CD14-positive monocyte (primary cell): ENCODE results near the gene BTBD3. TPM values are rescaled to one million over a fixed set of nuclear protein-coding genes. Genes with fewer than 3 reads are reported as not detected.

Source experiments
- DNase-seq, 3 donors: peaks; one replicate each; pipeline ENCODE4 v3.0.0-alpha.2; 2011 to 2022
- H2AFZ ChIP-seq: 2 replicates; pipeline ENCODE4 v1.6.0; 2012; ENCODE audit warnings: mild to moderate bottlenecking, low read depth, low read length, inconsistent platforms; ENCODE audit not compliant: insufficient read depth, poor library complexity, severe bottlenecking
- H3K27ac ChIP-seq, 2 donors: 1 replicate in 1 of 2; 2 replicates in 1 of 2; pipeline ENCODE4 v1.5.1; 2012 to 2013; ENCODE audit warnings: low read length in 2 of 2, control low read depth in 1 of 2, inconsistent platforms in 1 of 2, low read depth in 1 of 2, mild to moderate bottlenecking in 1 of 2
- H3K27me3 ChIP-seq, 2 donors: one replicate each; pipeline versions ENCODE4 v1.6.0 to v1.6.1; 2011 to 2013; ENCODE audit warnings: low read length in 2 of 2; ENCODE audit not compliant: control insufficient read depth in 2 of 2, insufficient read depth in 2 of 2
- H3K36me3 ChIP-seq, 2 donors: replicated peaks in 1 of 2; 1 replicate in 1 of 2; 2 replicates in 1 of 2; pipeline versions ENCODE4 v1.5.1 to v1.6.1; 2012 to 2013; ENCODE audit warnings: low read length in 2 of 2, control low read depth in 1 of 2, inconsistent platforms in 1 of 2, mild to moderate bottlenecking in 1 of 2; ENCODE audit not compliant: insufficient read depth in 2 of 2, control insufficient read depth in 1 of 2
- H3K4me1 ChIP-seq, 2 donors: 1 replicate in 1 of 2; 2 replicates in 1 of 2; pipeline versions ENCODE4 v1.5.1 to v1.6.1; 2012 to 2013; ENCODE audit warnings: low read length in 2 of 2, control low read depth in 1 of 2, inconsistent platforms in 1 of 2, mild to moderate bottlenecking in 1 of 2, moderate library complexity in 1 of 2; ENCODE audit not compliant: insufficient read depth in 2 of 2, control insufficient read depth in 1 of 2
- H3K4me2 ChIP-seq: replicated peaks from 2 replicates; pipeline ENCODE3; 2012; ENCODE audit warnings: low read length, moderate library complexity, mild to moderate bottlenecking; ENCODE audit not compliant: poor library complexity, severe bottlenecking; ENCODE audit errors: extremely low read depth
- H3K4me3 ChIP-seq, 3 experiments: fragments of 200-600 bp in 1 of 3; sonication (generic) in 1 of 3; replicated peaks in 1 of 3; 1 replicate in 2 of 3; 2 replicates in 1 of 3; pipeline ENCODE4 v1.5.1; 2011 to 2013; ENCODE audit warnings: low read length in 3 of 3, mild to moderate bottlenecking in 3 of 3, control low read depth in 2 of 3, low read depth in 2 of 3, inconsistent platforms in 1 of 3, moderate library complexity in 1 of 3
- H3K79me2 ChIP-seq: 2 replicates; pipeline ENCODE4 v1.6.0; 2012; ENCODE audit warnings: mild to moderate bottlenecking, control low read depth, inconsistent platforms, low read length, moderate library complexity; ENCODE audit not compliant: insufficient read depth
- H3K9ac ChIP-seq: 2 replicates; pipeline ENCODE4 v1.6.0; 2017; ENCODE audit warnings: low read length, mild to moderate bottlenecking; ENCODE audit not compliant: insufficient read depth, poor library complexity, severe bottlenecking
- H3K9me3 ChIP-seq, 2 donors: replicated peaks in 1 of 2; 1 replicate in 1 of 2; 2 replicates in 1 of 2; pipeline versions ENCODE4 v1.5.1 to v1.6.1; 2012 to 2013; ENCODE audit warnings: low read length in 2 of 2, control low read depth in 1 of 2; ENCODE audit not compliant: control insufficient read depth in 1 of 2, insufficient read depth in 1 of 2
- H4K20me1 ChIP-seq: 2 replicates; pipeline ENCODE4 v1.6.0; 2012; ENCODE audit warnings: mild to moderate bottlenecking, low read length, control low read depth, moderate library complexity; ENCODE audit not compliant: insufficient read depth
- H3K27ac Mint-ChIP-seq, 7 donors: one replicate each; pipeline ENCODE4 v1.8.0; 2020; ENCODE audit warnings: mild to moderate bottlenecking in 7 of 7, mixed read lengths in 7 of 7, moderate library complexity in 6 of 7, inconsistent platforms in 2 of 7
- H3K27me3 Mint-ChIP-seq, 3 donors: one replicate each; pipeline ENCODE4 v1.8.0; 2021 to 2022; ENCODE audit warnings: low read depth in 3 of 3, mild to moderate bottlenecking in 3 of 3, mixed read lengths in 3 of 3, moderate library complexity in 3 of 3, inconsistent platforms in 1 of 3
- H3K36me3 Mint-ChIP-seq, 2 donors: one replicate each; pipeline ENCODE4 v1.8.0; 2020; ENCODE audit warnings: mixed read lengths in 2 of 2, inconsistent platforms in 1 of 2, mild to moderate bottlenecking in 1 of 2
- H3K4me1 Mint-ChIP-seq: one replicate; pipeline ENCODE4 v1.8.0; 2020; ENCODE audit warnings: mild to moderate bottlenecking, mixed read lengths
- H3K4me3 Mint-ChIP-seq, 2 donors: one replicate each; pipeline ENCODE4 v1.8.0; 2020; ENCODE audit warnings: mild to moderate bottlenecking in 2 of 2, mixed read lengths in 2 of 2, moderate library complexity in 1 of 2
- H3K9me3 Mint-ChIP-seq, 7 donors: one replicate each; pipeline ENCODE4 v1.8.0; 2020 to 2022; ENCODE audit warnings: mixed read lengths in 7 of 7, mild to moderate bottlenecking in 6 of 7, moderate library complexity in 6 of 7, inconsistent platforms in 2 of 7
- WGBS: methylation state at CpG from one replicate; pipeline ENCODE4 v1.1.5; 2013; ENCODE audit warnings: missing lambda C conversion rate; ENCODE audit not compliant: insufficient coverage; 5-methylcytosine and 5-hydroxymethylcytosine counted together
- intact Hi-C, 2 donors: fragments of 100-400 bp; cut with micrococcal nuclease; formaldehyde crosslinking; loops; one replicate each; pipeline versions ENCODE4 v1.15.0 to v1.15.1; 2023
- polyA plus RNA-seq, 3 donors: library from polyadenylated mRNA; depleted of rRNA in 1 of 3; unstranded in 2 of 3; stranded (reverse) in 1 of 3; fragments of 300-500 nt in 2 of 3; fragments of >200 nt in 1 of 3; fragmentation: Illumina TruSeq in 2 of 3; gene quantifications; 1 replicate in 2 of 3; 2 replicates in 1 of 3; pipeline ENCODE4 v1.2.3, GENCODE V29; 2012 to 2021
- TF ChIP-seq, protein P1 (sequence below): fragments of 200-600 bp; IDR thresholded peaks from one replicate; pipeline ENCODE4 v1.8.0; 2022; ENCODE audit warnings: antibody characterized with exemption, mild to moderate bottlenecking

Gene BTBD3
- polyA plus RNA-seq, 3 donors, result 4.4 to 8.5 (median 5.5) TPM

DNA sequence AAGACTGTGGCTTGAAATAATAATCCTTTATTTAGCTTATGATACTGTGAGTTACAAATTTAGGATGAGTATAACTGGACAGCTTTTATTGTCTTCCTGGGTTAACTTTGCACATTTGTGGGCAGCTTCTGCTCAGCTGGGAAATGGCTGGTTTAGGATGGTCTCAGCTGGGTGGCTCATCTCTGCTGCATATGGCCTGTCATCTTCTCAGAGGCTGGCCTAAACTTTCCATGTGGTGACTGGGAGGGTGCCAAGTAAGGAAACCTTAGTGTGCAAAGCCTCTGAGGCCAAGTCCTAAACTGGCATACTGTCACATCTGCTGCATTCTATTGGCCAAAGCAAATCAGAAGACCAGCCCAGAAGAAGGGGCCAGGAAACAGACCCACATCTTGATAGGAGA is 40.2 kb downstream of the BTBD3 start:
- Histone ChIP-seq H3K4me3 (no peak overlapping the region), H4K20me1 (no peaks in the 10 kb centered on the region), H3K27me3 (peaks cover 0 to 4% of the 10 kb centered on the region in 2 donors), H3K4me1 (no peaks in the 10 kb centered on the region), H3K27ac (no peak overlapping the region), H2AFZ (no peak overlapping the region), H3K9me3 (peaks cover 0 to 12% of the 10 kb centered on the region in 2 donors), H3K9ac (no peak overlapping the region), H3K4me2 (no peak overlapping the region), H3K79me2 (no peaks in the 10 kb centered on the region), H3K36me3 (no peaks in the 10 kb centered on the region)
- no peak for DNase-seq
- Mint-ChIP-seq H3K27me3 (peaks cover 6 to 13% (median 9%) of the 10 kb centered on the region in 3 donors), H3K4me1 (peaks cover 4% of the 10 kb centered on the region), H3K36me3 (no peaks in the 10 kb centered on the region), H3K4me3 (no peak overlapping the region), H3K9me3 (peaks cover 0 to 21% (median 11%) of the 10 kb centered on the region in 7 donors), H3K27ac (no peak overlapping the region)
- intact Hi-C loops, result no loop called here
- TF ChIP-seq, protein P1, sequence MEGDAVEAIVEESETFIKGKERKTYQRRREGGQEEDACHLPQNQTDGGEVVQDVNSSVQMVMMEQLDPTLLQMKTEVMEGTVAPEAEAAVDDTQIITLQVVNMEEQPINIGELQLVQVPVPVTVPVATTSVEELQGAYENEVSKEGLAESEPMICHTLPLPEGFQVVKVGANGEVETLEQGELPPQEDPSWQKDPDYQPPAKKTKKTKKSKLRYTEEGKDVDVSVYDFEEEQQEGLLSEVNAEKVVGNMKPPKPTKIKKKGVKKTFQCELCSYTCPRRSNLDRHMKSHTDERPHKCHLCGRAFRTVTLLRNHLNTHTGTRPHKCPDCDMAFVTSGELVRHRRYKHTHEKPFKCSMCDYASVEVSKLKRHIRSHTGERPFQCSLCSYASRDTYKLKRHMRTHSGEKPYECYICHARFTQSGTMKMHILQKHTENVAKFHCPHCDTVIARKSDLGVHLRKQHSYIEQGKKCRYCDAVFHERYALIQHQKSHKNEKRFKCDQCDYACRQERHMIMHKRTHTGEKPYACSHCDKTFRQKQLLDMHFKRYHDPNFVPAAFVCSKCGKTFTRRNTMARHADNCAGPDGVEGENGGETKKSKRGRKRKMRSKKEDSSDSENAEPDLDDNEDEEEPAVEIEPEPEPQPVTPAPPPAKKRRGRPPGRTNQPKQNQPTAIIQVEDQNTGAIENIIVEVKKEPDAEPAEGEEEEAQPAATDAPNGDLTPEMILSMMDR, result no peak

GRCh38 chr20:11958855-11959254 is 41.2 kb downstream of the BTBD3 start:
- Histone ChIP-seq H3K79me2 (no peaks in the 10 kb centered on the region), H3K4me2 (peak overlapping the region; percentile 21), H2AFZ (no peak overlapping the region), H3K27ac (no peak overlapping the region), H3K4me3 (no peak overlapping the region), H3K36me3 (no peaks in the 10 kb centered on the region), H3K27me3 (peaks cover 0 to 4% of the 10 kb centered on the region in 2 donors), H4K20me1 (no peaks in the 10 kb centered on the region), H3K9me3 (peaks cover 0 to 12% of the 10 kb centered on the region in 2 donors), H3K4me1 (no peaks in the 10 kb centered on the region), H3K9ac (no peak overlapping the region)
- TF ChIP-seq, protein P1, result no peak
- 41% methylated on average over 22 of the region's 24 CpGs for WGBS
- Mint-ChIP-seq H3K27ac (no peak overlapping the region), H3K9me3 (peaks cover 0 to 21% (median 11%) of the 10 kb centered on the region in 7 donors), H3K36me3 (no peaks in the 10 kb centered on the region), H3K4me3 (peak overlapping the region; percentile 28 to 72), H3K4me1 (peaks cover 4% of the 10 kb centered on the region), H3K27me3 (peaks cover 6 to 13% (median 9%) of the 10 kb centered on the region in 3 donors)
- intact Hi-C loops, result no loop called here
- no peak for DNase-seq
